Astrocyte of the cerebellum (primary cell): Measurements from ENCODE around the gene STC2.

Experiments used
- DNase-seq: peaks from one replicate; pipeline ENCODE4 v3.0.0-alpha.2; 2011; ENCODE audit warnings: low read depth
- H3K4me3 ChIP-seq: 2 replicates; pipeline ENCODE4 v1.5.1; 2011; ENCODE audit warnings: mild to moderate bottlenecking, low read depth, low read length, moderate library complexity
- CTCF ChIP-seq: IDR thresholded peaks from 2 replicates; pipeline ENCODE4 v1.5.1; 2012; ENCODE audit warnings: low read length, low read depth, moderate library complexity, mild to moderate bottlenecking; ENCODE audit errors: missing control alignments
- in situ Hi-C: cut with HindIII; loops from 2 replicates; pipeline ENCODE4 v1.10.0; 2017; ENCODE audit warnings: low sequenced_read_pairs

Gene STC2

GRCh38 chr5:173334808-173335207 is 6.6 kb upstream of the STC2 start:
- in situ Hi-C loops: no loop called here
- H3K4me3 ChIP-seq: no peak overlapping the region
- no peak for TF ChIP-seq CTCF
- DNase-seq: no peak

GRCh38 chr5:173333925-173334661 is 5.9 kb upstream of the STC2 start:
- H3K4me3 ChIP-seq: no peak overlapping the region
- no peak for DNase-seq
- in situ Hi-C loops: no loop called here
- TF ChIP-seq CTCF: no peak

- no peak overlapping the region for H3K4me3 ChIP-seq
- peak; percentile 61 for DNase-seq
- TF ChIP-seq CTCF: peak; percentile 97
- in situ Hi-C loops: no loop called here
Observed at GRCh38 chr5:173331956-173332479, 3.8 kb upstream of the STC2 start.

GRCh38 chr5:173331287-173331686 is 3.1 kb upstream of the STC2 start:
- in situ Hi-C loops: no loop called here
- DNase-seq: no peak
- H3K4me3 ChIP-seq: no peak overlapping the region
- no peak for TF ChIP-seq CTCF

- H3K4me3 ChIP-seq: no peak overlapping the region
- in situ Hi-C loops: no loop called here
- DNase-seq: no peak
- TF ChIP-seq CTCF: no peak
Observed at GRCh38 chr5:173330338-173331206, 2.4 kb upstream of the STC2 start.

GRCh38 chr5:173329491-173330337 is 1.5 kb upstream of the STC2 start:
- H3K4me3 ChIP-seq: peak overlapping the region; percentile 63
- in situ Hi-C loops: no loop called here

More at GRCh38 chr5:173329491-173330337, 1.5 kb upstream of the STC2 start:
- no peak for DNase-seq
- no peak for TF ChIP-seq CTCF
